Mesothelial cell of epicardium (in vitro differentiated cells): Measurements from ENCODE around the gene CBFB. TPM values are rescaled to one million over a fixed set of nuclear protein-coding genes. Genes with fewer than 3 reads are reported as not detected.

Source experiments
- DNase-seq, 2 experiments: peaks; one replicate each; pipeline ENCODE4 v3.0.0; 2021; ENCODE audit warnings: low spot score in 2 of 2; ENCODE audit not compliant: unreplicated experiment in 2 of 2
- H3K27ac Mint-ChIP-seq: 2 replicates; pipeline ENCODE4 v1.8.0; 2021; ENCODE audit warnings: mixed read lengths
- H3K27me3 Mint-ChIP-seq: 2 replicates; pipeline ENCODE4 v1.8.0; 2021; ENCODE audit warnings: low read depth, mixed read lengths
- H3K36me3 Mint-ChIP-seq: 2 replicates; pipeline ENCODE4 v1.8.0; 2021; ENCODE audit warnings: mixed read lengths
- H3K4me1 Mint-ChIP-seq: 2 replicates; pipeline ENCODE4 v1.8.0; 2021; ENCODE audit warnings: mixed read lengths
- H3K4me3 Mint-ChIP-seq: 2 replicates; pipeline ENCODE4 v1.8.0; 2021; ENCODE audit warnings: mild to moderate bottlenecking, moderate library complexity, mixed read lengths
- H3K9me3 Mint-ChIP-seq: 2 replicates; pipeline ENCODE4 v1.8.0; 2021; ENCODE audit warnings: mixed read lengths
- CTCF ChIP-seq: fragments of 200-600 bp; sonication (generic); IDR thresholded peaks from one replicate; pipeline ENCODE4 v1.5.0; 2021; ENCODE audit warnings: antibody characterized with exemption; ENCODE audit not compliant: unreplicated experiment
- total RNA-seq: library from RNA; stranded (reverse); gene quantifications from 3 replicates; pipeline ENCODE4 v1.2.1, GENCODE V29; 2021

CBFB gene
- total RNA-seq, 1 donor from 2014 or later, result 74.6 TPM

- DNase-seq, result no peak
- no peaks in the 10 kb centered on the region for H3K9me3 Mint-ChIP-seq
- no peak overlapping the region for H3K4me3 Mint-ChIP-seq
- H3K36me3 Mint-ChIP-seq, result peaks cover 26% of the 10 kb centered on the region
- no peak for TF ChIP-seq CTCF
- H3K27me3 Mint-ChIP-seq, result no peaks in the 10 kb centered on the region
- no peaks in the 10 kb centered on the region for H3K4me1 Mint-ChIP-seq
- no peak overlapping the region for H3K27ac Mint-ChIP-seq
Measured at GRCh38 chr16:67068212-67068753, 39.3 kb downstream of the CBFB start.

GRCh38 chr16:67071476-67072048, 42.6 kb downstream of the CBFB start:
- Mint-ChIP-seq H3K27me3 (no peaks in the 10 kb centered on the region), H3K27ac (peak overlapping the region; percentile 53), H3K36me3 (peaks cover 27% of the 10 kb centered on the region), H3K4me3 (no peak overlapping the region), H3K4me1 (no peaks in the 10 kb centered on the region), H3K9me3 (no peaks in the 10 kb centered on the region)
- TF ChIP-seq CTCF, result no peak
- no peak for DNase-seq

GRCh38 chr16:67075331-67075730, 46.4 kb downstream of the CBFB start:
- TF ChIP-seq CTCF, result no peak
- H3K4me3 Mint-ChIP-seq, result no peak overlapping the region
- no peak for DNase-seq
- H3K9me3 Mint-ChIP-seq, result no peaks in the 10 kb centered on the region
- H3K36me3 Mint-ChIP-seq, result peaks cover 2% of the 10 kb centered on the region
- no peaks in the 10 kb centered on the region for H3K4me1 Mint-ChIP-seq
- no peak overlapping the region for H3K27ac Mint-ChIP-seq
- no peaks in the 10 kb centered on the region for H3K27me3 Mint-ChIP-seq

GRCh38 chr16:67077871-67078270, 48.9 kb downstream of the CBFB start:
- TF ChIP-seq CTCF, result no peak

GRCh38 chr16:67082100-67082499, 53.2 kb downstream of the CBFB start:
- peaks cover 12% of the 10 kb centered on the region for H3K36me3 Mint-ChIP-seq
- no peak overlapping the region for H3K4me3 Mint-ChIP-seq
- H3K4me1 Mint-ChIP-seq, result no peaks in the 10 kb centered on the region
- no peaks in the 10 kb centered on the region for H3K27me3 Mint-ChIP-seq
- no peak for DNase-seq
- TF ChIP-seq CTCF, result no peak
- H3K27ac Mint-ChIP-seq, result no peak overlapping the region
- H3K9me3 Mint-ChIP-seq, result no peaks in the 10 kb centered on the region

More at GRCh38 chr16:67077871-67078270, 48.9 kb downstream of the CBFB start:
- DNase-seq, result no peak
- Mint-ChIP-seq H3K4me1 (no peaks in the 10 kb centered on the region), H3K36me3 (peaks cover 4% of the 10 kb centered on the region), H3K4me3 (no peak overlapping the region), H3K27me3 (no peaks in the 10 kb centered on the region), H3K9me3 (no peaks in the 10 kb centered on the region), H3K27ac (no peak overlapping the region)

- H3K27me3 Mint-ChIP-seq, result no peaks in the 10 kb centered on the region
- no peak for TF ChIP-seq CTCF
Measured at GRCh38 chr16:67082891-67083290, 53.9 kb downstream of the CBFB start.

More at GRCh38 chr16:67082891-67083290, 53.9 kb downstream of the CBFB start:
- no peak for DNase-seq
- Mint-ChIP-seq H3K27ac (no peak overlapping the region), H3K9me3 (no peaks in the 10 kb centered on the region), H3K36me3 (peaks cover 12% of the 10 kb centered on the region), H3K4me1 (no peaks in the 10 kb centered on the region), H3K4me3 (no peak overlapping the region)
